Measurements from ENCODE around the gene YJU2.

DNA sequence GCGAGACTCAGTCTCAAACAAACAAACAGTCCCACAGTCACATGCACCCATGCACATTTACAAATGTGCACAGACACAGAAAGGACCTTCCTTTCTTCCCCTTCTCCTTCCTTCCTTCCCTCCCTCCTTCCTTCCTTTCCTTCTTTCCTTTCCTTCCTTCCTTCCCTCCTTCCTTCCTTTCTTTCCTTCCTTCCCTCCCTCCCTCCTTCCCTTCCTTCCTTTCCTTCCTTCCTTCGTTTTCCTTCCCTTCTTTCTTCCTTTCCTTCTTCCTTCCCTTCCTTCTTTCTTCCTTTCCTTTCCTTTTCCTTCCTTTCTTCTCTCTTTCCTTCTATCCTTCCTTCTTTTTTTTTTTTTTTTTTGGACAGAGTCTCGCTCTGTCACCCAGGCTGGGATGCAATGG lies 33.8 kb upstream of the YJU2 start:
- TF ChIP-seq POLR2A (IDR thresholded peaks at IDR 0.05): no peak
- TF ChIP-seq, protein P1, sequence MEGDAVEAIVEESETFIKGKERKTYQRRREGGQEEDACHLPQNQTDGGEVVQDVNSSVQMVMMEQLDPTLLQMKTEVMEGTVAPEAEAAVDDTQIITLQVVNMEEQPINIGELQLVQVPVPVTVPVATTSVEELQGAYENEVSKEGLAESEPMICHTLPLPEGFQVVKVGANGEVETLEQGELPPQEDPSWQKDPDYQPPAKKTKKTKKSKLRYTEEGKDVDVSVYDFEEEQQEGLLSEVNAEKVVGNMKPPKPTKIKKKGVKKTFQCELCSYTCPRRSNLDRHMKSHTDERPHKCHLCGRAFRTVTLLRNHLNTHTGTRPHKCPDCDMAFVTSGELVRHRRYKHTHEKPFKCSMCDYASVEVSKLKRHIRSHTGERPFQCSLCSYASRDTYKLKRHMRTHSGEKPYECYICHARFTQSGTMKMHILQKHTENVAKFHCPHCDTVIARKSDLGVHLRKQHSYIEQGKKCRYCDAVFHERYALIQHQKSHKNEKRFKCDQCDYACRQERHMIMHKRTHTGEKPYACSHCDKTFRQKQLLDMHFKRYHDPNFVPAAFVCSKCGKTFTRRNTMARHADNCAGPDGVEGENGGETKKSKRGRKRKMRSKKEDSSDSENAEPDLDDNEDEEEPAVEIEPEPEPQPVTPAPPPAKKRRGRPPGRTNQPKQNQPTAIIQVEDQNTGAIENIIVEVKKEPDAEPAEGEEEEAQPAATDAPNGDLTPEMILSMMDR (IDR thresholded peaks at IDR 0.05): no peak
